ENCODE results near the gene MRTFA. TPM values are rescaled to one million over a fixed set of nuclear protein-coding genes. Genes with fewer than 3 reads are reported as not detected.

Gene MRTFA
- total and polyA plus RNA-seq, 9 of the 15 experiments (the other 6 are each of a cell fraction or from before 2014, with no cell fraction given): 0.84 to 21.1 (median 3.7) TPM

DNA sequence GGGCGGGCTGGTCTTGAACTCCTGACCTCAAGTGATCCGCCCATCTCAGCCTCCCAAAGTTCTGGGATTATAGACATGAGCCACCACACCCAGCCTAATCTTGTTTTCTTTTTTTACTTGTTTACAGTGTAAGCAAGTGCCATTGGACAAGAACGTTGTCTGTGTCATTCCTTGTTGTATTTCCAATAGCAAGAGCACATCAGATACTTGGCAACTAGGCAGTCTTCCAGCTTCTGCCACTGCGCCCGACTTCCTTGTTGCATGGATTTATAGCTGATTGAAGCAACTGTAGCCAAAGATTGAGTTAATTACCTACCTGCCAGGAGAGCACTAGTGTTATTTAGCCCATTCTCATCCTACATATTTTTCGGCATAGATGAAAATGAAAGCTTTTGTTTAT lies 269.2 kb downstream of the MRTFA start:
- ATAC-seq (no peak), FAIRE-seq (no peak), DNase-seq (ENCODE audit: extremely low read depth in 1 of 4, low spot score in 3 of 4) (no peak)
- H4K20me1 ChIP-seq (replicated peaks; ENCODE audit: control insufficient read depth, insufficient read depth, low read length): no peaks in the 10 kb centered on the region
- 83% methylated on average over 6 of the region's 6 CpGs for WGBS (ENCODE audit: insufficient coverage, low coverage, missing lambda C conversion rate)
- no peak overlapping the region for H3K27ac ChIP-seq (ENCODE audit: extremely low read depth, low read depth, low read length)
- no peak overlapping the region for H3K4me2 ChIP-seq (ENCODE audit: insufficient read depth, low read length)
- H3K4me1 ChIP-seq (replicated peaks in 1 of 2; ENCODE audit: control insufficient read depth in 2 of 2, insufficient read depth in 2 of 2, low read length in 2 of 2): peaks cover 0 to 14% of the 10 kb centered on the region in 2 experiments; a peak in 3 of 5 replicates
- H3K9me1 ChIP-seq (ENCODE audit: control insufficient read depth, insufficient read depth, low read length): no peaks in the 10 kb centered on the region
- H3K79me2 ChIP-seq (ENCODE audit: control insufficient read depth, insufficient read depth, low read length): peaks cover 14% of the 10 kb centered on the region
- intact Hi-C loops (cut with micrococcal nuclease): no loop called here
- H3K9me3 ChIP-seq (replicated peaks; ENCODE audit: control insufficient read depth, insufficient read depth, low read depth, low read length): no peaks in the 10 kb centered on the region
- in situ Hi-C loops (cut with MboI): no loop called here
- ChIA-PET CTCF (ENCODE audit: low intra/inter-chr PET ratio) (no interaction called here), POLR2A (interaction anchor here (0.6 to 1.0 kb wide), 2 partner anchors 10 to 433 kb away, joined by 3 to 4 read pairs; no protein-coding TSS in a partner anchor)
- H2AFZ ChIP-seq (ENCODE audit: low read depth, low read length): no peak overlapping the region
- no peaks in the 10 kb centered on the region for H3K27me3 ChIP-seq (ENCODE audit: control insufficient read depth in 2 of 2, insufficient read depth in 2 of 2, low read length in 2 of 2)
- peaks cover 69% of the 10 kb centered on the region for H3K36me3 ChIP-seq (ENCODE audit: control insufficient read depth, insufficient read depth, low read length)
- no peak overlapping the region for H3K9ac ChIP-seq (ENCODE audit: insufficient read depth in 1 of 2, low read depth in 2 of 2, low read length in 2 of 2)
- no peak for TF ChIP-seq ZNF274 (IDR thresholded peaks at IDR 0.05; ENCODE audit: borderline replicate concordance, low read depth, low read length)
- TF ChIP-seq RBM14 (IDR thresholded peaks at IDR 0.05; ENCODE audit: borderline replicate concordance, insufficient read depth, low read depth, low read length): no peak
- TF ChIP-seq JUNB (CRISPR knock-in tag; conservative IDR thresholded peaks at IDR 0.05): no peak
- no peak for TF ChIP-seq ZBTB7A (IDR thresholded peaks at IDR 0.05; ENCODE audit: borderline replicate concordance, control insufficient read depth, low read depth, low read length)
- no peak for TF ChIP-seq CHD4 (IDR thresholded peaks at IDR 0.05; ENCODE audit: insufficient read depth, insufficient replicate concordance, low read depth, low read length, poor library complexity, severe bottlenecking)
- TF ChIP-seq PBX2 (CRISPR knock-in tag; IDR thresholded peaks at IDR 0.05; ENCODE audit: low read depth): no peak
- no peak for TF ChIP-seq PBX2 (tag; conservative IDR thresholded peaks at IDR 0.05; ENCODE audit: low read depth)
- no peak for TF ChIP-seq L3MBTL2 (IDR thresholded peaks at IDR 0.05)
- TF ChIP-seq ZNF133 (CRISPR knock-in tag; IDR thresholded peaks at IDR 0.05): no peak
- no peak for TF ChIP-seq ZC3H11A (IDR thresholded peaks at IDR 0.05; ENCODE audit: low read depth, low read length)
- no peak for TF ChIP-seq ATF3 (IDR thresholded peaks at IDR 0.05)
- TF ChIP-seq ATF3 (CRISPR knock-in tag; conservative IDR thresholded peaks at IDR 0.05): no peak
- TF ChIP-seq SMAD3 (CRISPR knock-in tag; conservative IDR thresholded peaks at IDR 0.05): no peak
- TF ChIP-seq, protein P1, sequence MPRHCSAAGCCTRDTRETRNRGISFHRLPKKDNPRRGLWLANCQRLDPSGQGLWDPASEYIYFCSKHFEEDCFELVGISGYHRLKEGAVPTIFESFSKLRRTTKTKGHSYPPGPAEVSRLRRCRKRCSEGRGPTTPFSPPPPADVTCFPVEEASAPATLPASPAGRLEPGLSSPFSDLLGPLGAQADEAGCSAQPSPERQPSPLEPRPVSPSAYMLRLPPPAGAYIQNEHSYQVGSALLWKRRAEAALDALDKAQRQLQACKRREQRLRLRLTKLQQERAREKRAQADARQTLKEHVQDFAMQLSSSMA (CRISPR knock-in tag; IDR thresholded peaks at IDR 0.05): no peak
- no peak for TF ChIP-seq SRSF7 (optimal IDR thresholded peaks at IDR 0.05; ENCODE audit: low read depth, low read length)
- no peak for TF ChIP-seq HMG20B (CRISPR knock-in tag; IDR thresholded peaks at IDR 0.05)
- no peak for TF ChIP-seq IRF1 (CRISPR knock-in tag; IDR thresholded peaks at IDR 0.05; ENCODE audit: borderline replicate concordance)
- no peak overlapping the region for H3K4me3 ChIP-seq
- BruUV-seq (replicated peaks): no TSS peak
